ENCODE measurements around the gene RPUSD4. TPM values are rescaled to one million over a fixed set of nuclear protein-coding genes. Genes with fewer than 3 reads are reported as not detected.
A peak's percentile ranks its signal among the peaks of the same experiment; 100 is the strongest.

RPUSD4 gene
- total RNA-seq, 1 donor, result 36.2 TPM

GRCh38 chr11:126172596-126173038, 38.8 kb downstream of the RPUSD4 start:
- no peaks in the 10 kb centered on the region for H3K79me2 ChIP-seq (ENCODE audit: insufficient read depth, low read length)
- peak overlapping the region; percentile 17 for H2AFZ ChIP-seq (ENCODE audit: low read length)
- H3K27me3 ChIP-seq (ENCODE audit: insufficient read depth, low read length), result peaks cover 5% of the 10 kb centered on the region
- H3K4me2 ChIP-seq (ENCODE audit: insufficient read depth, low read length), result no peak overlapping the region
- no peaks in the 10 kb centered on the region for H3K36me3 ChIP-seq (ENCODE audit: insufficient read depth, low read length)
- H4K20me1 ChIP-seq (ENCODE audit: insufficient read depth, low read length), result no peaks in the 10 kb centered on the region
- peak; percentile 62 for DNase-seq (ENCODE audit: insufficient read length, low spot score, missing footprints)
- TF ChIP-seq CTCF (IDR thresholded peaks at IDR 0.05; ENCODE audit: extremely low read depth, low read depth, low read length), result no peak
- no peak overlapping the region for H3K27ac ChIP-seq (ENCODE audit: low read depth, low read length)
- no peak overlapping the region for H3K4me3 ChIP-seq (ENCODE audit: insufficient read depth, low read length)
- H3K4me1 ChIP-seq (ENCODE audit: insufficient read depth, low read length), result peaks cover 4% of the 10 kb centered on the region
- H3K9me3 ChIP-seq (ENCODE audit: low read depth, low read length), result no peaks in the 10 kb centered on the region

- Histone ChIP-seq H3K4me1 (ENCODE audit: insufficient read depth, low read length) (peaks cover 4% of the 10 kb centered on the region), H3K4me2 (ENCODE audit: insufficient read depth, low read length) (no peak overlapping the region), H3K27me3 (ENCODE audit: insufficient read depth, low read length) (peaks cover 5% of the 10 kb centered on the region), H3K9me3 (ENCODE audit: low read depth, low read length) (no peaks in the 10 kb centered on the region), H4K20me1 (ENCODE audit: insufficient read depth, low read length) (no peaks in the 10 kb centered on the region), H3K27ac (ENCODE audit: low read depth, low read length) (no peak overlapping the region), H3K4me3 (ENCODE audit: insufficient read depth, low read length) (no peak overlapping the region), H2AFZ (ENCODE audit: low read length) (no peak overlapping the region), H3K79me2 (ENCODE audit: insufficient read depth, low read length) (no peaks in the 10 kb centered on the region), H3K36me3 (ENCODE audit: insufficient read depth, low read length) (no peaks in the 10 kb centered on the region)
- no peak for TF ChIP-seq CTCF (IDR thresholded peaks at IDR 0.05; ENCODE audit: extremely low read depth, low read depth, low read length)
- DNase-seq (ENCODE audit: insufficient read length, low spot score, missing footprints), result no peak
Observed at GRCh38 chr11:126169291-126169690, 42.2 kb downstream of the RPUSD4 start.

- no peaks in the 10 kb centered on the region for H3K36me3 ChIP-seq (ENCODE audit: insufficient read depth, low read length)
- H3K27ac ChIP-seq (ENCODE audit: low read depth, low read length), result no peak overlapping the region
- no peak overlapping the region for H3K4me3 ChIP-seq (ENCODE audit: insufficient read depth, low read length)
- H4K20me1 ChIP-seq (ENCODE audit: insufficient read depth, low read length), result no peaks in the 10 kb centered on the region
- H2AFZ ChIP-seq (ENCODE audit: low read length), result no peak overlapping the region
- peaks cover 11% of the 10 kb centered on the region for H3K4me1 ChIP-seq (ENCODE audit: insufficient read depth, low read length)
- H3K79me2 ChIP-seq (ENCODE audit: insufficient read depth, low read length), result no peaks in the 10 kb centered on the region
- H3K9me3 ChIP-seq (ENCODE audit: low read depth, low read length), result no peaks in the 10 kb centered on the region
- TF ChIP-seq CTCF (IDR thresholded peaks at IDR 0.05; ENCODE audit: extremely low read depth, low read depth, low read length), result no peak
- peaks cover 5% of the 10 kb centered on the region for H3K27me3 ChIP-seq (ENCODE audit: insufficient read depth, low read length)
- no peak for DNase-seq (ENCODE audit: insufficient read length, low spot score, missing footprints)
- H3K4me2 ChIP-seq (ENCODE audit: insufficient read depth, low read length), result no peak overlapping the region
Observed at GRCh38 chr11:126167488-126167887, 44.0 kb downstream of the RPUSD4 start.

GRCh38 chr11:126166413-126166812, 45.0 kb downstream of the RPUSD4 start:
- no peak for TF ChIP-seq CTCF (IDR thresholded peaks at IDR 0.05; ENCODE audit: extremely low read depth, low read depth, low read length)
- Histone ChIP-seq H3K9me3 (ENCODE audit: low read depth, low read length) (no peaks in the 10 kb centered on the region), H3K4me3 (ENCODE audit: insufficient read depth, low read length) (no peak overlapping the region), H3K27ac (ENCODE audit: low read depth, low read length) (no peak overlapping the region), H3K27me3 (ENCODE audit: insufficient read depth, low read length) (no peaks in the 10 kb centered on the region), H4K20me1 (ENCODE audit: insufficient read depth, low read length) (no peaks in the 10 kb centered on the region), H3K79me2 (ENCODE audit: insufficient read depth, low read length) (no peaks in the 10 kb centered on the region), H3K36me3 (ENCODE audit: insufficient read depth, low read length) (no peaks in the 10 kb centered on the region), H3K4me2 (ENCODE audit: insufficient read depth, low read length) (no peak overlapping the region), H3K4me1 (ENCODE audit: insufficient read depth, low read length) (peaks cover 13% of the 10 kb centered on the region), H2AFZ (ENCODE audit: low read length) (no peak overlapping the region)
- no peak for DNase-seq (ENCODE audit: insufficient read length, low spot score, missing footprints)
